ENCODE data around the gene PPFIBP2.
"Not testable (repeated sequence)": the region's sequence is repeated elsewhere in the genome, so short reads cannot be mapped to it uniquely, and the experiment has no call there.

The PPFIBP2 gene

GRCh38 chr11:7638710-7639642 lies 125.2 kb downstream of the PPFIBP2 start:
- ATAC-seq = no peak

- ATAC-seq = no peak
Observed at GRCh38 chr11:7639643-7640025, 125.8 kb downstream of the PPFIBP2 start.

- ATAC-seq = no peak
Observed at GRCh38 chr11:7640816-7641215, 127.0 kb downstream of the PPFIBP2 start.

- ATAC-seq = no peak
Observed at GRCh38 chr11:7642747-7643146, 128.9 kb downstream of the PPFIBP2 start.

- no peak for ATAC-seq
Observed at GRCh38 chr11:7643314-7643713, 129.5 kb downstream of the PPFIBP2 start.

GRCh38 chr11:7645206-7645605 lies 131.4 kb downstream of the PPFIBP2 start:
- ATAC-seq = no peak

GRCh38 chr11:7646866-7647265 lies 133.1 kb downstream of the PPFIBP2 start:
- no peak for ATAC-seq

- no peak for ATAC-seq
Observed at GRCh38 chr11:7648264-7648663, 134.5 kb downstream of the PPFIBP2 start.

GRCh38 chr11:7651140-7651551 lies 137.3 kb downstream of the PPFIBP2 start:
- no peak for ATAC-seq

- ATAC-seq = no peak
Observed at GRCh38 chr11:7651700-7652099, 137.9 kb downstream of the PPFIBP2 start.

- ATAC-seq = no peak
Observed at GRCh38 chr11:7654195-7654705, 140.5 kb downstream of the PPFIBP2 start.

- ATAC-seq = no peak
Observed at GRCh38 chr11:7655253-7656217, 141.7 kb downstream of the PPFIBP2 start.

- ATAC-seq = no peak
Observed at GRCh38 chr11:7656704-7657103, 142.9 kb downstream of the PPFIBP2 start.

- no peak for ATAC-seq
Observed at GRCh38 chr11:7657306-7658025, 143.7 kb downstream of the PPFIBP2 start.

GRCh38 chr11:7663531-7663930 lies 149.7 kb downstream of the PPFIBP2 start:
- not testable (repeated sequence) for ATAC-seq

GRCh38 chr11:7664867-7665266 lies 151.1 kb downstream of the PPFIBP2 start:
- ATAC-seq = no peak

- ATAC-seq = peak; percentile 79 to 86
Observed at GRCh38 chr11:7665473-7666291, 151.9 kb downstream of the PPFIBP2 start.

GRCh38 chr11:7666292-7666866 lies 152.6 kb downstream of the PPFIBP2 start:
- ATAC-seq = no peak

- ATAC-seq = no peak
Observed at GRCh38 chr11:7667460-7667859, 153.7 kb downstream of the PPFIBP2 start.

GRCh38 chr11:7668464-7668863 lies 154.7 kb downstream of the PPFIBP2 start:
- ATAC-seq = no peak

- no peak for ATAC-seq
Observed at GRCh38 chr11:7668911-7669310, 155.1 kb downstream of the PPFIBP2 start.
